ENCODE data around the gene FMN1. TPM values are rescaled to one million over a fixed set of nuclear protein-coding genes. Genes with fewer than 3 reads are reported as not detected.

Gene FMN1
- total RNA-seq, 1 experiment from 2014 or later = 0.37 TPM

DNA sequence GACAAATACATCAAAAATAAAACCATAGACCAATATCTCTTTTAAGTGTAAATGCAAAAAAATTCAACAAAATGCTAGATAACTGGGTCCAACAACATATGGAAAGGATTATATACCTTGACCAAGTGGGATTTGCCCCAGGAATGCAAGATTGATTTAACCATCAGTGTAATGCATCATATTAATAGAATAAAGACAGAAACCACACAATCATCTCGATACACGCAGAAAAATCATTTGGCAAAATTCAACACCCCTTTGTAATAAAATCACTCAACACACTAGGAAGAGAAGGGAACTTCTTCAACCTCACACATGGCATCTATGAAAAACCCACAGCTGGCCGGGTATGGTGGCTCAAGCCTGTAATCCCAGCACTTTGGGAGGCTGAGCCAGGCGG, 457.2 kb downstream of the FMN1 start:
- Histone ChIP-seq H3K4me3 (ENCODE audit: low read depth, low read length, poor library complexity, severe bottlenecking) (no peak overlapping the region), H3K4me1 (ENCODE audit: insufficient read depth, low read length, poor library complexity, severe bottlenecking) (no peaks in the 10 kb centered on the region), H3K27me3 (replicated peaks; ENCODE audit: insufficient read depth, low read depth, low read length, poor library complexity) (peaks cover 21% of the 10 kb centered on the region), H3K36me3 (ENCODE audit: insufficient read depth, low read length, poor library complexity, severe bottlenecking) (no peaks in the 10 kb centered on the region), H3K27ac (ENCODE audit: low read depth, low read length, poor library complexity, severe bottlenecking) (no peak overlapping the region), H3K9me3 (ENCODE audit: low read depth, low read length, poor library complexity, severe bottlenecking) (no peaks in the 10 kb centered on the region)
- DNase-seq (ENCODE audit: low spot score) = no peak
- intact Hi-C loops (cut with micrococcal nuclease; ENCODE audit: unreplicated experiment) = loop anchor here (10.0 kb wide), 1 partner anchor 57 kb away; no protein-coding TSS in a partner anchor
- POLR2A ChIA-PET (ENCODE audit: low non-redundant PET) = no interaction called here
- BruUV-seq (replicated peaks) = no TSS peak
- TF ChIP-seq, protein P1, sequence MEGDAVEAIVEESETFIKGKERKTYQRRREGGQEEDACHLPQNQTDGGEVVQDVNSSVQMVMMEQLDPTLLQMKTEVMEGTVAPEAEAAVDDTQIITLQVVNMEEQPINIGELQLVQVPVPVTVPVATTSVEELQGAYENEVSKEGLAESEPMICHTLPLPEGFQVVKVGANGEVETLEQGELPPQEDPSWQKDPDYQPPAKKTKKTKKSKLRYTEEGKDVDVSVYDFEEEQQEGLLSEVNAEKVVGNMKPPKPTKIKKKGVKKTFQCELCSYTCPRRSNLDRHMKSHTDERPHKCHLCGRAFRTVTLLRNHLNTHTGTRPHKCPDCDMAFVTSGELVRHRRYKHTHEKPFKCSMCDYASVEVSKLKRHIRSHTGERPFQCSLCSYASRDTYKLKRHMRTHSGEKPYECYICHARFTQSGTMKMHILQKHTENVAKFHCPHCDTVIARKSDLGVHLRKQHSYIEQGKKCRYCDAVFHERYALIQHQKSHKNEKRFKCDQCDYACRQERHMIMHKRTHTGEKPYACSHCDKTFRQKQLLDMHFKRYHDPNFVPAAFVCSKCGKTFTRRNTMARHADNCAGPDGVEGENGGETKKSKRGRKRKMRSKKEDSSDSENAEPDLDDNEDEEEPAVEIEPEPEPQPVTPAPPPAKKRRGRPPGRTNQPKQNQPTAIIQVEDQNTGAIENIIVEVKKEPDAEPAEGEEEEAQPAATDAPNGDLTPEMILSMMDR (conservative IDR thresholded peaks at IDR 0.05; ENCODE audit: low read depth, low read length) = no peak
- TF ChIP-seq EZH2 (IDR thresholded peaks at IDR 0.05; ENCODE audit: borderline replicate concordance, low read depth, low read length, poor library complexity, severe bottlenecking) = no peak
- CTCF ChIA-PET = no interaction called here

DNA sequence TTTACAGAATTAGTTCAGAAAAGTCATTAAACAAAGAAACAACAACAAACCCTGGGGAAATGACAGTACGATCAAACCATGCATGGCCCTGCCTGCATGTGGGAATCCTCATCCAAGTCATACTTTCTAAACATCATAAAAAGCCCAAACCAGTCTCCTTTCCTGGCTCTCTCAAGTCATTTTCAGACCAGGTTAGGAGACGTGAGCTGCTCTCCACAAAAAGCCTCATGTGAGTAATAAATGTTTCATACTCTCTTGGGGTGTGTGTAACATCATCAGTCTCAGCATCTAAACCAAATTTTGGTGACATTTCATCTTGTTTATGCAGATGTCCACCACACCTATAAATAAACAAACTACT, 457.8 kb downstream of the FMN1 start:
- ChIA-PET CTCF (no interaction called here), POLR2A (ENCODE audit: low non-redundant PET) (no interaction called here)
- Histone ChIP-seq H3K27me3 (replicated peaks; ENCODE audit: insufficient read depth, low read depth, low read length, poor library complexity) (peaks cover 23% of the 10 kb centered on the region), H3K9me3 (ENCODE audit: low read depth, low read length, poor library complexity, severe bottlenecking) (no peaks in the 10 kb centered on the region), H3K27ac (ENCODE audit: low read depth, low read length, poor library complexity, severe bottlenecking) (no peak overlapping the region), H3K4me1 (ENCODE audit: insufficient read depth, low read length, poor library complexity, severe bottlenecking) (no peaks in the 10 kb centered on the region), H3K4me3 (ENCODE audit: low read depth, low read length, poor library complexity, severe bottlenecking) (no peak overlapping the region), H3K36me3 (ENCODE audit: insufficient read depth, low read length, poor library complexity, severe bottlenecking) (no peaks in the 10 kb centered on the region)
- no peak for TF ChIP-seq EZH2 (IDR thresholded peaks at IDR 0.05; ENCODE audit: borderline replicate concordance, low read depth, low read length, poor library complexity, severe bottlenecking)
- no peak for DNase-seq (ENCODE audit: low spot score)
- intact Hi-C loops (cut with micrococcal nuclease; ENCODE audit: unreplicated experiment) = loop anchor here (10.0 kb wide), 1 partner anchor 58 kb away; no protein-coding TSS in a partner anchor
- BruUV-seq (replicated peaks) = no TSS peak

DNA sequence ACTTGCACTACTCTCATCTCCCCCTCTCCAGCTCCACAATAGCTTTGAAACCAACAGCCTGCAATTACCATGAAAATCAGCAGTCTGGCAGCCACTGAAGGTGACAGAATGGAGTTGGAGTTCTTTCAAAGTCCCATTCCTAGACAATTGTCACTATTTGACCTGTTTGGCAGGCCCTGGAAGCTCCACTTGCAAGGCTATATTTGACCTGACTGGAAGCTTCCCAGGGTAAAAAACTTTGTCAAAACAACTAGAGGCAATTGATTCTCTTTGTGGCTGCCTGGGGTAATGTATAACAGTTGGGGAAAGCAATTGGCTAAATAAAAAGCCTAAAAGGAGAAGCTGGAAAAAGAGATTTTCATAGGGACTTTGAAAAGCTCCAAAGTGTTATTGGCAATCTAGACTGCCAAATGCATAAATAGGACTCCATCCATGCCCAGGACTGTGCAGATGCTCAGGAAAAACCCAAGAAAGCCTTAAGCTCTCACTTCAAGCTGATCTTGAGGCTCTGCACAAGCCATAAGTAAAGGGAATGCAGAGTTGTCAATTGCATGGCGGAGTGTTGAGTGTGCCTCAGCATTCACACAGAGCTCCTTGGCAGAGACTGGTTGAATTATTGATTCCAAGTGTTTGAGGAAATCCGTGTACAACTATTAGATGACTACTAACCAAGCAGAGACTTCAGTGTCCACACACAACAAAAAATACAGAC, 458.4 kb downstream of the FMN1 start:
- intact Hi-C loops (cut with micrococcal nuclease; ENCODE audit: unreplicated experiment) = loop anchor here (10.0 kb wide), 1 partner anchor 59 kb away; no protein-coding TSS in a partner anchor
- no peaks in the 10 kb centered on the region for H3K9me3 ChIP-seq (ENCODE audit: low read depth, low read length, poor library complexity, severe bottlenecking)
- CTCF ChIA-PET = no interaction called here
- BruUV-seq (replicated peaks) = no TSS peak
- H3K4me1 ChIP-seq (ENCODE audit: insufficient read depth, low read length, poor library complexity, severe bottlenecking) = no peaks in the 10 kb centered on the region
- H3K27me3 ChIP-seq (replicated peaks; ENCODE audit: insufficient read depth, low read depth, low read length, poor library complexity) = peaks cover 23% of the 10 kb centered on the region
- DNase-seq (ENCODE audit: low spot score) = no peak
- H3K36me3 ChIP-seq (ENCODE audit: insufficient read depth, low read length, poor library complexity, severe bottlenecking) = no peaks in the 10 kb centered on the region
- no peak overlapping the region for H3K27ac ChIP-seq (ENCODE audit: low read depth, low read length, poor library complexity, severe bottlenecking)
- no peak overlapping the region for H3K4me3 ChIP-seq (ENCODE audit: low read depth, low read length, poor library complexity, severe bottlenecking)
- POLR2A ChIA-PET (ENCODE audit: low non-redundant PET) = no interaction called here
- no peak for TF ChIP-seq EZH2 (IDR thresholded peaks at IDR 0.05; ENCODE audit: borderline replicate concordance, low read depth, low read length, poor library complexity, severe bottlenecking)
- TF ChIP-seq, protein P1 (conservative IDR thresholded peaks at IDR 0.05; ENCODE audit: low read depth, low read length) = no peak

DNA sequence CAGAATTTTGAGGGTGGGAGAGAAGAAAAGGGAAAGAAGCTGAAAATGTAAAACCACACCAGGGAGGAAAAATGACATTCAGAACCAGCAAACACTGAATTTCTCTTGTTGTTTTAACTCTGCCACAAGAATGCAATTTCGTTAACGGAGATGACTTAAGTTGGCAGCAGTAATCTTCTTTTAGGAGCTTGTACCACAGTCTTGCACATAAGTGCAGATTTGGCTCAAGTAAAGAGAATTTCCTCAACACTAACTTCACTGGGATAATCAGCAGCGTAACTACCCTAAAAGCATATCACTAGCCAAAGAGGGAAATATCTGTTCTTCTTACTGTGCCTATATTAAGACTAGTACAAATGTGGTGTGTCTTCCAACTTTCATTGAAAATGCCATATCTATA, 461.2 kb downstream of the FMN1 start:
- ChIA-PET POLR2A (ENCODE audit: low non-redundant PET) (no interaction called here), CTCF (no interaction called here)
- Histone ChIP-seq H3K4me1 (ENCODE audit: insufficient read depth, low read length, poor library complexity, severe bottlenecking) (no peaks in the 10 kb centered on the region), H3K27me3 (replicated peaks; ENCODE audit: insufficient read depth, low read depth, low read length, poor library complexity) (peaks cover 23% of the 10 kb centered on the region), H3K27ac (ENCODE audit: low read depth, low read length, poor library complexity, severe bottlenecking) (no peak overlapping the region), H3K4me3 (ENCODE audit: low read depth, low read length, poor library complexity, severe bottlenecking) (no peak overlapping the region), H3K36me3 (ENCODE audit: insufficient read depth, low read length, poor library complexity, severe bottlenecking) (no peaks in the 10 kb centered on the region), H3K9me3 (ENCODE audit: low read depth, low read length, poor library complexity, severe bottlenecking) (no peaks in the 10 kb centered on the region)
- no peak for DNase-seq (ENCODE audit: low spot score)
- no TSS peak for BruUV-seq (replicated peaks)
- intact Hi-C loops (cut with micrococcal nuclease; ENCODE audit: unreplicated experiment) = loop anchor here (10.0 kb wide), 1 partner anchor 62 kb away; no protein-coding TSS in a partner anchor
- TF ChIP-seq EZH2 (IDR thresholded peaks at IDR 0.05; ENCODE audit: borderline replicate concordance, low read depth, low read length, poor library complexity, severe bottlenecking) = no peak
- TF ChIP-seq, protein P1 (conservative IDR thresholded peaks at IDR 0.05; ENCODE audit: low read depth, low read length) = no peak

All from A673 (cell line).